ENCODE data around the gene KCTD10.
"Not testable (repeated sequence)": the region's sequence is repeated elsewhere in the genome, so short reads cannot be mapped to it uniquely, and the experiment has no call there.

KCTD10 gene

GRCh38 chr12:109473526-109474270 lies 3.4 kb downstream of the KCTD10 start:
- not testable (repeated sequence) for DNase-seq (ENCODE audit: low spot score)

GRCh38 chr12:109473006-109473405 lies 4.1 kb downstream of the KCTD10 start:
- no peak for DNase-seq (ENCODE audit: low spot score)

DNA sequence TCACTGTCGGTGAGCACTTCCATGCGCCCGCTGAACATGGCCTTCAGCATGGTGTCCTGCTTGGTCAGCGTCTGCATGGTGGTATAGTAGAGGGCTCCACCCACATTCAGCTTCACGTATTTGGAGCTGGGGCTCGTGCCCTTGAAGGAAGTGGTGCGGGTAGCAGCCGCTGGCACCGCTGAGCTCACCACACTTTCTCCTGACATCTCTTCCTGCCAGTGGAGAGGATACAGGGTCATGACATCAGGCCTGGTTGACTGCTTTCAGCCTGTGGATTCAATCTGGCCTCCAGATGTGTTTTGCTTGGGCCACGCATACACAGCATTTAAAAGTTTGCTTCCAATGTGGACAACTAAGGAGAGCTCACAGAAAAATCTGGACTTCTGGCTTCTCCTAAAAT lies 7.6 kb downstream of the KCTD10 start:
- no peak for DNase-seq (ENCODE audit: low spot score)

GRCh38 chr12:109467978-109468676 lies 9.0 kb downstream of the KCTD10 start:
- no peak for DNase-seq (ENCODE audit: low spot score)

DNA sequence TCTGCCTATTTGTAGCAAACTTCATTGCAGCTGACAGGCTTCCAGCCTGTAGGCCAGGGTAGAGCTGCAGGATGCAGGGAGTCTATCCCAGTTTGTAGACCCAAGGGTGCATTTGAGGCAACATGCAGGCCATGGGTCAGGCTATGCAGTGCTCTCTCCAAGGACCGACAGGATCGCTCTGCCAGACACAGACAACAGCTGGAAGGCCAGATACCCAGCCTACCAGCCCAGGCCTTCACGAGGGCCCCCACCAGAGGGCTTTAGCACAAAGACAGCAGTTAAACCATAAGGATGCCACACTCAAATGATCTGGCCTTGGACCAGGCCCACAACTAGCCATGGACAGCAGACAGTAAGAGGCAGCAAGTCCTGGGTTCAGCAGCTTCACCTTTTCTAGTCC lies 10.3 kb downstream of the KCTD10 start:
- DNase-seq (ENCODE audit: low spot score), result no peak

DNA sequence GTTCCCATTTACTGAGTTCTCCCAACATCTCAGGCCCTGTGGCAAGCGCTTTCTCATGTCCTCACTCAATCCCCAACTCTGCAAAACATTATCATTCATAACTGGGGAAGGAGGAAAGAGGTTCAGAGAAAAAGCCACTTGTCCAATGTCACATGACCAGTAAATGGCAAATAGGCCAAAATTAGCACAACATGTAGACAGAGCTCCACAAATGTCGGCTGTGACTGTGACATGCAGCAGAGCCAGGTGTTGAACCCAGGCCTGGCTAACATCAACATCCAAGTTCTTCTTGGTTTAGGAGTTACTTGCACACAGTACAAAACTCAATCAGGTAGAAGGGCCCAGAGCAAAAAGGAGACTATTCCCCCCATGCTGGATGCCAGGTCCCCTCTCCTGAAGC lies 10.8 kb downstream of the KCTD10 start:
- no peak for DNase-seq (ENCODE audit: low spot score)

- no peak for DNase-seq (ENCODE audit: low spot score)
These were observed 12.3 kb downstream of the KCTD10 start for GRCh38 chr12:109464642-109465351.

DNA sequence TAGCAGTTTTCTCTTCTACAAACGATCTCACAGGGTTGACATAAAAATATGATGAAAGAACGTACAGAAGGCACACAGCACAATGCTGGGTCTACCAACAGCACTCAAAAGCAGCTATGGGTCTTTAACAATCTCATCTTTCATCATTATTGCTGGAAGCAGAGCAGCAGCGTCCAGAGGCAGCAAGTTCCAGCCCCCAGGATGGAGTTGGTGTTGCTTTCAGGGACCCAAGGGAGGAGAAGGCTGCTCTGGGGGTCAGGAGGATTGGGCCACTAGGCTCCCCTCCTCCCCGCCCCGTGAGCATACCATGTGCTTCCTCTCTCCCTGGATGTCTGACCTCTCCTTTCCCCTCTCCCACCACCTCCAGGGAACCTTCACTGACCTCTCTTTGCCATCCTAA lies 13.3 kb downstream of the KCTD10 start:
- DNase-seq (ENCODE audit: low spot score), result no peak

GRCh38 chr12:109462868-109463692 lies 14.0 kb downstream of the KCTD10 start:
- DNase-seq (ENCODE audit: low spot score), result no peak

GRCh38 chr12:109461846-109462756 lies 15.0 kb downstream of the KCTD10 start:
- DNase-seq (ENCODE audit: low spot score), result no peak

- no peak for DNase-seq (ENCODE audit: low spot score)
These were observed 15.9 kb downstream of the KCTD10 start for GRCh38 chr12:109461049-109461845.

GRCh38 chr12:109460538-109460937 lies 16.6 kb downstream of the KCTD10 start:
- no peak for DNase-seq (ENCODE audit: low spot score)

GRCh38 chr12:109459247-109459646 lies 17.9 kb downstream of the KCTD10 start:
- DNase-seq (ENCODE audit: low spot score), result no peak

DNA sequence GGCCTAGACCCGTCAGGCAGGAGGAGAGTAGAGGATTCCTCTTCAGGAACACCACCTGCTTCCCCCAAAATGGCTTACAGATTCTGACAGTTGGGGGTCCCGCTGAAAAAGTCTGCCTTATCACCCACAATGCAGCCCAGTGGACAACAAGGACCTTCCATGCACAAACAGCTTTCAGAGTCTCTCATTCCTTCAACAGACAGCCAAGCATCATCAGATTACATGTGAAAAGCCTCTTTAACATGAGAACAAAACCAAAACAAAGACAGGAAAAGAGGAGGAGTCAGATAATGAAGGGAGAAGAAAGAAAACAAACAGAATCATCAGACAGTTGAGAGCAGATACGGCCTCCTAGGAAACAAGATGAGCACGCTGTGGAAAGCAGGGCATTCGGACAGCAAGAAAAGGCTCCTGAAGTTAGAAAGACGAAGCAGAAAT lies 18.3 kb downstream of the KCTD10 start:
- DNase-seq (ENCODE audit: low spot score), result no peak

DNA sequence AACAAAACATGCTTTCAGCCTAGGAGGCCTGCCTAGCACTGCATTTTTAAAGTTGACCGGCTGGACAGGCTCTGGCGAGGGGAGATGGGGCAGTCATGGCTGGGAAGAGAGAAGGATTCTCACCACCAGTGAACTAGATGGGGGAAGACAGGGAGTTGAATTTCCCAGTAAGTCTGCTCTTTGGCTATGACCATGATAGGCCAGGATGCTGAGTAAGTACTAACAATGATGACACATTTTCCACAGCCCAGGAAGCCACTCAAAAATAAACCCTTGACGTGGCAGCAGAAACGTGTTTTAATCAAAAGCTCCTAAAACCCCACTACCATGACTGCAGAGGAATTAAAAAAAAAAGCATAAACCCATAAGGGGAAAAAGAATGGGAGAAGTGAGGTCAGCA lies 19.0 kb downstream of the KCTD10 start:
- DNase-seq (ENCODE audit: low spot score), result no peak

GRCh38 chr12:109455706-109456105 lies 21.4 kb downstream of the KCTD10 start:
- no peak for DNase-seq (ENCODE audit: low spot score)

- no peak for DNase-seq (ENCODE audit: low spot score)
These were observed 24.6 kb downstream of the KCTD10 start for GRCh38 chr12:109452489-109452888.

- no peak for DNase-seq (ENCODE audit: low spot score)
These were observed 25.7 kb downstream of the KCTD10 start for GRCh38 chr12:109451400-109451799.

DNA sequence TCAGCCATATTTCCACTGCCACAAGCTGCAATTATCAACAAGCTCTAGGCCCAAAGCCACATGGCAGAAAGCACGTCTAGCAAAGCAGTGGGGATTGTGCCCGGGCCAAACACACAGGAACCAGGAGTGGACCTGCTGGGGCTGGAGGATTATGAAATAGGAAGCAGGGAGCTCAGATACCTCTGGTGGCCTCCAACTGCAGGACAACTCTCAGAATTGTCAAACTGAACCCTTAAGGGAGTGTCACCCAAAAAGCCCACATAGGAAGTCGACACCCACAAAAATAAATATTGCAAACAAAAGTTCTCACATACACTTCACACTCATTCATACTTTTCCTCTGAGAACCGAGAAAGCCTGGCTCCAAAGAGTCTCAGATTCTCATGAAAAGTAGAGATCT lies 26.1 kb downstream of the KCTD10 start:
- no peak for DNase-seq (ENCODE audit: low spot score)

- no peak for DNase-seq (ENCODE audit: low spot score)
These were observed 27.1 kb downstream of the KCTD10 start for GRCh38 chr12:109449845-109450532.
